Adrenal gland (tissue), 12 donors: ENCODE results near the gene BBC3. TPM values are rescaled to one million over a fixed set of nuclear protein-coding genes. Genes with fewer than 3 reads are reported as not detected.

Experiments used
- DNase-seq, 7 donors: peaks; one replicate each; pipeline ENCODE4 v3.0.0-alpha.2; 2019 to 2020
- H3K27ac ChIP-seq, 5 donors: fragments of 200-600 bp; sonication (generic) in 4 of 5; 1 replicate in 3 of 5; 2 replicates in 2 of 5; pipeline versions ENCODE4 v1.5.1 to v1.8.0; 2016 to 2020; ENCODE audit warnings: mild to moderate bottlenecking in 1 of 5
- H3K27me3 ChIP-seq: fragments of 200-600 bp; 2 replicates; pipeline ENCODE4 v1.8.0; 2021
- H3K36me3 ChIP-seq, 2 donors: fragments of 200-600 bp; replicated peaks in 1 of 2; 1 replicate in 1 of 2; 2 replicates in 1 of 2; pipeline versions ENCODE4 v1.5.1 to v1.8.0; 2018 to 2022
- H3K4me1 ChIP-seq, 2 donors: fragments of 200-600 bp; replicated peaks in 1 of 2; 1 replicate in 1 of 2; 2 replicates in 1 of 2; pipeline versions ENCODE4 v1.5.1 to v1.8.0; 2018 to 2021
- H3K4me3 ChIP-seq, 4 donors: fragments of 200-600 bp; sonication (generic) in 3 of 4; one replicate each; pipeline ENCODE4 v1.5.1; 2016 to 2018
- H3K9me3 ChIP-seq, 3 donors: fragments of 200-600 bp; sonication (generic) in 1 of 3; replicated peaks in 1 of 3; 1 replicate in 2 of 3; 2 replicates in 1 of 3; pipeline versions ENCODE4 v1.5.1 to v1.8.0; 2016 to 2021
- POLR2A ChIP-seq, 2 donors: fragments of 450-650 bp; IDR thresholded peaks; one replicate each; pipeline ENCODE4 v1.6.1; 2017; ENCODE audit warnings: antibody characterized with exemption in 2 of 2, mild to moderate bottlenecking in 2 of 2, moderate library complexity in 1 of 2
- WGBS, 4 donors: extraction: QIAGEN DNeasy Blood & Tissue Kit in 2 of 4; methylation state at CpG; one replicate each; pipeline versions ENCODE4 v1.1.5 to v1.1.7; 2013 to 2017; 5-methylcytosine and 5-hydroxymethylcytosine counted together
- intact Hi-C, 2 donors: fragments of 100-400 bp; cut with DNase I; formaldehyde crosslinking; loops; one replicate each; pipeline versions ENCODE4 v1.14.1 to v1.15.0; 2022 to 2023
- polyA plus RNA-seq, 3 donors: library from polyadenylated mRNA; stranded (reverse); fragments of 200-250 nt in 2 of 3; fragments of 350-450 nt in 1 of 3; fragmentation: Illumina TruSeq in 1 of 3; extraction: RNeasy Lipid Tissue Mini Kit (QIAGEN cat#74804) in 1 of 3; gene quantifications; one replicate each; pipeline ENCODE4 v1.2.3, GENCODE V29; 2013 to 2014
- total RNA-seq, 9 donors: library from RNA; depleted of rRNA in 4 of 9; stranded (reverse); fragments of >200 nt in 4 of 9; fragments of 120-200 nt in 1 of 9; fragmentation: NEBNext Ultra II Directional in 1 of 9; extraction: Animal tissue kit (Norgen Biotek cat#: 25700) in 1 of 9; gene quantifications; one replicate each; pipeline versions ENCODE4 v1.1.0 to v1.2.4, GENCODE V29; 2013 to 2023
- TF ChIP-seq, protein P1 (sequence below), 6 experiments: fragments of 450-650 bp in 4 of 6; fragments of 200-600 bp in 2 of 6; sonication (generic) in 1 of 6; IDR thresholded peaks; 1 replicate in 5 of 6; 2 replicates in 1 of 6; pipeline versions ENCODE4 v1.5.1 to v1.8.0; 2016 to 2021; ENCODE audit warnings: antibody characterized with exemption in 6 of 6, mild to moderate bottlenecking in 2 of 6, moderate library complexity in 1 of 6
- donor health status: healthy with polysubstance abuse.
- donor health status: Bipolar disorder and iron deficiency.
- donor health status: DM: yes; HTN: yes; CAD: no.
- donor health status: DM: no; HTN: no; CAD: no.
- donor health status: DM: no; HTN: no; CAD: no.
- donor health status: DM: yes; HTN: yes; CAD: no.

The BBC3 gene
- total and polyA plus RNA-seq, 12 donors = 0.27 to 17.9 (median 7.5) TPM

DNA sequence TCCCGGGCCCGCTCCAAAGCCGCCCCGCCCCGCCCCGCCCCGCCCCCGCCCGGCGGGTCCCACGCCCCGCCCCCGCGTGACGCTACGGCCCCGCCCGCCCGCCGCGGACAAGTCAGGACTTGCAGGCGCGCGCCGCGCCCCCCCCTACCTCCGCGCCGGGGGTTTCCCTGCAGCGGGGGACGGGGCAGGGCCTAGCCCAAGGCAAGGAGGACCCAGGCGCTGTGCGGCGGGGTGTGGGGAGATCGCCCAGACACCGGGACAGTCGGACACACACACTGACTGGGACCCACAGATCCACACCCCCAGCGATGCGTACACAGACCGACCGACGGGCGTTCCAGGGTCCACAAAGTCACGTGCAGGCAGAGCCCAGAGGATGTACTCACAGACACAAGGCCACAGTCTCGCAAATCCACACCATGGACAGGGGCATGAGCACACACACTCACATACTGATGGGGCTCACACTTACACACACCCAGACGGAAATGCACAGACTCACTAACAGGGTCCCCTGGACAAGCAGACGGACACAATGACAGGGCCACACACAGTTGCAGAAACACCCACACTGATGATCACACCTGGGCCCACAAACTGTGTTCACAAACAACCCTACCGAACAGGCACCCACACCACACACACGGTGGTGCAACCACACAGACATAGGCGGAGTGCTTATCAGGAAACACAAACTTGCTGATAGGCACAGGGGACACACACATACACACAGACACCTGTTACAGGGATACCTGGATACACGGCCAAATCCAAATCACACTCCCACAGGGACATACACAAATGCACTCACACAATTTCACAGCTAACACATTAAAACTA, 436 bp upstream of the BBC3 start:
- H3K36me3 ChIP-seq = no peaks in the 10 kb centered on the region
- H3K4me3 ChIP-seq = peak overlapping the region in 2 of 4 donors; percentile 30 to 96
- TF ChIP-seq POLR2A (IDR thresholded peaks at IDR 0.05) = peak; percentile 17 to 60
- TF ChIP-seq, protein P1, sequence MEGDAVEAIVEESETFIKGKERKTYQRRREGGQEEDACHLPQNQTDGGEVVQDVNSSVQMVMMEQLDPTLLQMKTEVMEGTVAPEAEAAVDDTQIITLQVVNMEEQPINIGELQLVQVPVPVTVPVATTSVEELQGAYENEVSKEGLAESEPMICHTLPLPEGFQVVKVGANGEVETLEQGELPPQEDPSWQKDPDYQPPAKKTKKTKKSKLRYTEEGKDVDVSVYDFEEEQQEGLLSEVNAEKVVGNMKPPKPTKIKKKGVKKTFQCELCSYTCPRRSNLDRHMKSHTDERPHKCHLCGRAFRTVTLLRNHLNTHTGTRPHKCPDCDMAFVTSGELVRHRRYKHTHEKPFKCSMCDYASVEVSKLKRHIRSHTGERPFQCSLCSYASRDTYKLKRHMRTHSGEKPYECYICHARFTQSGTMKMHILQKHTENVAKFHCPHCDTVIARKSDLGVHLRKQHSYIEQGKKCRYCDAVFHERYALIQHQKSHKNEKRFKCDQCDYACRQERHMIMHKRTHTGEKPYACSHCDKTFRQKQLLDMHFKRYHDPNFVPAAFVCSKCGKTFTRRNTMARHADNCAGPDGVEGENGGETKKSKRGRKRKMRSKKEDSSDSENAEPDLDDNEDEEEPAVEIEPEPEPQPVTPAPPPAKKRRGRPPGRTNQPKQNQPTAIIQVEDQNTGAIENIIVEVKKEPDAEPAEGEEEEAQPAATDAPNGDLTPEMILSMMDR (IDR thresholded peaks at IDR 0.05) = peak in 1 of 6 experiments; percentile 6
- peak overlapping the region in 4 of 5 donors; percentile 44 to 99 (median 74) for H3K27ac ChIP-seq
- no peaks in the 10 kb centered on the region for H3K9me3 ChIP-seq
- intact Hi-C loops = no loop called here
- peaks cover 28 to 29% of the 10 kb centered on the region in 2 donors for H3K4me1 ChIP-seq
- WGBS, 4 donors = 5 to 16% (median 9%) methylated on average over 12 to 51 of the region's 51 CpGs
- peak; percentile 86 to 94 (median 91) for DNase-seq
- no peaks in the 10 kb centered on the region for H3K27me3 ChIP-seq

DNA sequence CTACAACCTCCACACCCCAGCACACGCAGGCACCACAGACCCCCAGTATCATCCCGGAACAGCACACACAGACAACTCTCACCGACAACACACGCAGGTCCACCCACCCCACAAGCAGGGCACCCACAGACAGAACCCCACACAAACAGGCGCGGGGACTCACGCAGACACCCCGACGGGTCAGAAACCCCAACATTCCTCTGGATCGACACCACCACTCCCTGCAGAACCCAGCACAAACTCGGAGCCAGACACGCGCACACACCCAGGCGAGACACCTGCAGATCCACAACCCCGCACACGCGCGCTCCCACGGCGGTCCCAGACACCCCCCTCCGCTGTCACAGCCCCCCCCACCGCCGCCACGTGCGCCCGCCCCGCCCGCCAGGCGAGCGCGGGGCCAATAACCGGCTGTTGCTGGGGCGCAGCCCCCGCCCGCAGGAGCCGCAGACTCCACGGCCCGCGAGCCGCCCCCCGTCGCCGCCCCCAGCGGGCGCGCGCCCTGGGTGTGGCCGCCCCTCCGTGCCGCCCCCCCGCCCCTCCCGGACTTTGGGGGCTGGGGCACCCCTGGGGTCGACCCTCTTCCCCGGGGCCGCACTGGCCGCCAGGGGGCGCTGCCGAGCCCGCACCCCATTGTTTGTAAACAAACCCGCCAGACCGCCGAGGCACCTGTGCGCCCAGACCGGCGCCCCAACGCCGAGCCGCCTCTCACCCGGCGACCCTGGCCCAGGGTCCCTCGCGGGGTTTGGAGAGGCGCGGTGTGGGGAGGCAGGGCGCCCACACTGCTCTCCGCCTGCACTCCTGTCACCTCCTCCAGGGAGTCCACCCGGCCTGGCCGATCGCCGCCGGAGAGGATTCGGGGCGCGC, 712 bp downstream of the BBC3 start:
- TF ChIP-seq POLR2A (IDR thresholded peaks at IDR 0.05) = no peak
- TF ChIP-seq, protein P1 (IDR thresholded peaks at IDR 0.05) = peak; percentile 40 to 92 (median 68)
- H3K9me3 ChIP-seq = no peaks in the 10 kb centered on the region
- peak; percentile 57 to 81 (median 66) for DNase-seq
- H3K4me3 ChIP-seq = peak overlapping the region; percentile 39 to 96 (median 62)
- peaks cover 32 to 35% of the 10 kb centered on the region in 2 donors for H3K4me1 ChIP-seq
- WGBS, 4 donors = 0 to 4% (median 1%) methylated on average over 2 to 79 of the region's 84 CpGs
- intact Hi-C loops = no loop called here
- no peaks in the 10 kb centered on the region for H3K27me3 ChIP-seq
- H3K27ac ChIP-seq = peak overlapping the region in 4 of 5 donors; percentile 65 to 100 (median 99)
- H3K36me3 ChIP-seq = no peaks in the 10 kb centered on the region

DNA sequence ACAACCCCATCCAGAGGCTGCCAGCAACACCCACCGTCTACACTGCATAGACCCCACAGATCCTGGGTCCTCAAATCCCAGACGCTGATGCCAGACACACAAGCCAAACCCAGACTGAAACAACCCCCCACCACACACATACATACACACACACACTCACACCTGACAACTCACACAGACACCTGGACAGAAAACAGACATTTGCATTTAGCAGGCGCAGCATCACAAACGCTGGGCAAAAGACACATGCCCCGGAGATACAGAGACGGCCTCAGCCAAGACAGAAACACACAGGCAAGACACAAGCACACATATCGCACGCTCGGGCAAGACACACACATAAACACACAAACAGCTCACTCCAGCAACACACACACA, 1.3 kb downstream of the BBC3 start:
- H3K9me3 ChIP-seq = no peaks in the 10 kb centered on the region
- H3K4me3 ChIP-seq = peak overlapping the region in 2 of 4 donors; percentile 39 to 96
- H3K36me3 ChIP-seq = no peaks in the 10 kb centered on the region
- intact Hi-C loops = no loop called here
- H3K4me1 ChIP-seq = peaks cover 32 to 35% of the 10 kb centered on the region in 2 donors
- TF ChIP-seq POLR2A (IDR thresholded peaks at IDR 0.05) = peak in 1 of 2 donors; percentile 28
- TF ChIP-seq, protein P1 (IDR thresholded peaks at IDR 0.05) = no peak
- peak overlapping the region in 4 of 5 donors; percentile 21 to 100 (median 99) for H3K27ac ChIP-seq
- 7 to 13% (median 9%) methylated on average over 8 to 9 of the region's 9 CpGs for WGBS, 4 donors
- peak in 3 of 7 donors; percentile 40 to 73 (median 55) for DNase-seq
- no peaks in the 10 kb centered on the region for H3K27me3 ChIP-seq
